Stimulated activated CD8-positive, alpha-beta memory T cell treated with anti-CD3 and anti-CD28 coated beads, Interleukin-7, amount 100 ng/mL, for 1 hour (primary cell): Measurements from ENCODE around the gene LRRC8C.

ENCODE experiments used
- DNase-seq, 2 donors: peaks; one replicate each; pipeline ENCODE4 v3.0.0-alpha.2; 2020; ENCODE audit warnings: low read depth in 2 of 2

The LRRC8C gene

DNA sequence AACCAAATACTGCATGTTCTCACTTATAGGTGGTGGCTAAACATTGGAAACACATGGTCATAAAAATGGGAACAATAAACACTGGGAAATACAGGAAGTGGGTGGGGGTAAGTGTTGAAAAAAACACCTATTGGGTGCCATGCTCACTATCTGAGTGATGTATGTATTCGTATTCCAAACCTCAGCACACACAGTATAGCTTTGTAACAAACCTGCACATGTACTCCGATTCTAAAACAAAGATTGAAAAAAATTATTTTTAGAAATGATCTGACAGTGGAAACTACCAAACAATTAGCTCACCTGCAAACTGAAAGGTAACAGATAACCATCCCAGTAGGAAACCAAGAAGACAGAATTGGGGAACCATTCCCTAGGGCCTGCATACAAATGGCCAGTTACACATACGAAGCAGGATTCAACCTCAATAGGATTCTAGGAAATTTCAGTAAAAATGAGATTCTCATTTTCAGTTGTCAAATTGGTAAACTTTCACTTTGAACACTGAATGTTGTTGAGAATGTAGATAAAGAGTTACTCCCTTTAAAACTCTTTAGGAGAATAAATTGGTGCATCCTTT is 99.8 kb downstream of the LRRC8C start:
- DNase-seq: no peak

DNA sequence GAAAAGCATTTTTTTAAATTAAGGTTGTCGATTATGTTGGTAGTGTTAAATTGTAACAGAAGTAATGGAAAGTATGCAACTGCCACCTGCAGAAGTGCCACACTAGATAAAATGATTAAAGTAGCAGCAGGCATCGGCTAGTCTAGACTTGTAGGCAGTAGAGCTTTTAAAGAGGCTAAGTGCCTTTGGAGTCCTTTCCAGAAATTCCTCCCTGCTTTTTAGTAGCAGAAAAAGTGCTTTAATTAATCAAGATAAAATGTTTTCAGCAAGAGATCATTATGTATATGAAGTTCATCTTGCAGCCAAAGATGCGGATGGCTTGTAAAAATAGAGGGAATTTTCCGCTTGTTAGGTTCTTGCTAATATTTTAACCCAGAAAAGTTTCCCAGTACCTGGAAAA is 100.8 kb downstream of the LRRC8C start:
- no peak for DNase-seq

GRCh38 chr1:89734442-89734841 is 101.5 kb downstream of the LRRC8C start:
- DNase-seq: no peak

DNA sequence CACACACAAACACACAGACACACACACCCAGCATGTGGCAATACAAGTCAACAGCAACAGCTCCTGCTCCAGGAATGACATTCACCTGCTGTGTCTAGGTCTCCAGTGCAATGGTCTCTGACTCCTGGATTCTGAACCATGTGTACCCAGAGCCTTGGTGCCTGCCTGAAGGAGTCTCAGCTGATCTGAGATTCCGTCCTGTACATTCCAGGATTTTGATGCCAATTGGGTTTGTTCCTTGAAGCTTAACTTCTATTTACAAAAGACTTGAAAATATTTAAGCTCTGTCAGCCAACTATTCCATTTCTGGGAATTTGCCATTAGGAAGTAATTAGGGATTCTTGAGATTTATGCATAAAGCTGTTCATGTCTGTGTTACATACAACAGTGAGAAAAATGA is 102.6 kb downstream of the LRRC8C start:
- DNase-seq: no peak

GRCh38 chr1:89736937-89737733 is 104.2 kb downstream of the LRRC8C start:
- no peak for DNase-seq

DNA sequence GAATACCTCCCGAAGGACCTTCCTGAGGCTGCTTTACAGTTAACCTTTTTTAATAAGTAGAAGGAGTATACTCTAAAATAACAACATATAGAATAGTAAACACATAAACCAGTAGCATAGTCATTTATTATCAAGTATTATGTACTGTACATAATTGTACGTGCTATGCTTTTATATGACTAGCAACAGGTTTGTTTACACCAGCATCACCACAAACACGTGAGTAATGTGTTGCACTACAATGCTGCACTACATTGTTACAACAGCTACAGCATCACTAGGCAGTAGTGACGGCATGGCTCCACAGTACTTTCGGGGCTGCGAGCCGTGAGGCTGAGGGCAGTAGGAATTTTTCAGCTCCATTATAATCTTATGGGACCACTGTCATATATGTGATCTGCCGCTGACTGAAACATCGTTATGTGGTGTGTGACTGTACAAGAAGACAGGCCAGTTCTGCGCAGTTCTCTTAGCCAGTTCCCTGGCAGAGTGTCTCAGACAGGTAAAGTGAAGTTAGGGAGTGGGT is 105.1 kb downstream of the LRRC8C start:
- no peak for DNase-seq

GRCh38 chr1:89739013-89739843 is 106.3 kb downstream of the LRRC8C start:
- no peak for DNase-seq

DNA sequence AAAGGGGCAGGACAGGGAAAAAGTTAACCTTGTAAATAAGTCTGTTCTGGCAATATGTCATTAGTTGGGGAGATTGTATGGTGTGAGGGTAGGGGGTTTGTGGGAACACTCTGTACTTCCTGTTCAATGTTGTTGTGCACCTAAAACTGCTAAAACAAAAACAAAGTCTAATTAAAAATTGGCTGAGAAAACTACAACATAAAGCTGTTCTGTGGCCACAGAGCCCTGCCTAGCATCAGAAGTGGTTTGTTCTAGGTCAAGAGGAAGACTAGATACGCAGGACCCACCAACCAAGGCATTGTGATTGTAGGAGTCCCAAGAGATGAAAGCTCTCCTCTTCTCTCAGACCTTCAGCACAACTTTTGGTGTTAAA is 106.9 kb downstream of the LRRC8C start:
- no peak for DNase-seq

DNA sequence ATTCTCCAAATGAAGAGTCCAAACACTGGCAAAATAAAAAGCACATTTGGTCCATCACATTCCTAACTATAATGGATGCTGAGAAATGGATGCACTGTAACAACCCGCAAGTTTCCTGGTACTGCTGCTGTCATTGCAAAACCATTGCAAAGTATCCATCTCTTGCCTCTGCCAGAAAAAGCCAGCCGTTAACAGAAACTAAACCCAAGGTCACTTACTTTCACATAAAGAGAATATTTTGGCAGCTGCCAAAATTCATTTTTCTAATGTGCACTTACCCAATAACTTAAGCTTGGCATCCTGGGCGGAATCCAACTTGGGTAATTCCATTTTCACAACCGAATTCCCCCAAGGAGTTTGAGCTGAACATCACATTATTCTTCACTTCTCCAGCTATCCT is 110.9 kb downstream of the LRRC8C start:
- DNase-seq: no peak

DNA sequence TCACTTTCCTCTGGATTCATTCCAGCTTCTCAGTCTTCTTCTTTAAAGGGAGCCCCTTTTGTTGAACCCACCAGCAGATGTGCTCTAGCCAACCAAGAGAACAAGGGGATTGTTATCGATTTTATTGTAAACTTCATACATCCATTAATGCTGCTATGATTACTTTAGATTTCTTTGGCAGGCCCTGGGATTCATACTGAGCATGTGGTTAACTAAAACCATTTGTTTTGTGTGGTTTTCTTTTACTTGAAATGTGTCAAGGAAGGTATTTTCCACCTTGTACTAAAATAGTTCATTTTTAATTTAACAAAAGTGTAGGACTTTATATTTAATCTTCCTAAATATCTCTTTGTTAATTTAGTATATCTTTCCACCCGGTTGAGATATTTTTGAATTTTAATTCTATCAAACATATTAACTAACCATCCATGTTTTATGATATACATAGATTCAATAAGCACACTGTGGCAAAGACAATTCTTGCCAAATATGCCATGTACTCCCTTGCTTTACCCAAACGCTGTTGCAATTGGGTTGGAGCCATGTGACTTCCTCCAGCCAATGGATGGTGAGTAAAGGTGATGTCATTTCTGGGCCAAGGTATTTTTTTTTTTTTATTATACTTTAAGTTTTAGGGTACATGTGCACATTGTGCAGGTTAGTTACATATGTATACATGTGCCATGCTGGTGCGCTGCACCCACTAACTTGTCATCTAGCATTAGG is 113.7 kb downstream of the LRRC8C start:
- DNase-seq: no peak

GRCh38 chr1:89753761-89754160 is 120.8 kb downstream of the LRRC8C start:
- DNase-seq: no peak

- DNase-seq: no peak
Observed at GRCh38 chr1:89754518-89754917, 121.6 kb downstream of the LRRC8C start.

DNA sequence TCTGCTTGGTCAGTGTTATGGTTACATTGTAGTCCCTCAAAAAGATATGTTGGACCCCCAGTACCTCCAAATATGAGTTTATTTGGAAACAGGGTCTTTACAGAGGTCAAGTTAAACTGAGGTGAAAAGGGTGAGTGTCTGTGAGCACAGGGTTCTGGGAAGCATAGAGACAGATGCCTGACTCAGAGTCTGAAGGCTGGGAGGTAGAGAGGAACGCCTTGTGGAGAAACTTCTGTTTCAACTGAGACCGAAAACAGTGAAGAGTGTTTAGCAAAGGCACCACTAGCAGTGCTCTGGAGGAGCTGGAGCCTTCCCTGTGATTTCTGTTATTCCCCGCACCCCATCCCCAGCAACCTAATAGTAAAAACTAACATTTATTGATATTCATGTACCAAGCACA is 122.7 kb downstream of the LRRC8C start:
- no peak for DNase-seq

DNA sequence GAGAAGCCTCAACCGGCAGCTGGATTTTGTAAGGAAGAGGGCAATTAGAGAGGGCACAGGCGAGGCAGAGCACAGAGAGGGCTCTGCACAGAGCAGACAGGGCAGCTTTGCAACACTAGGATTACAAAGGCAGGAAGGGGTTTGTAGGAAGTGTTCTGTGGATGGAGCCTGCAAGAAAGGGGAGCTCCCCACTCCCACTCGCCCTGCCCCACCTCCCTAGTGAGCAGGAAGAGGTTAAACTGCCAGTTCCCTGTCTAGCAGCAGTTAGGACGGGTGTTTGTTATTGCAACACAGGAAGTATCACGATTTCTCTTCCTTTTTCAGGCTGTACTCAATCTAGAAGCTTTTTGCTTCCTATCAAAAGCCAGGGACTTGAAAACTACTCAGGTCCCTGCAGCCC is 124.6 kb downstream of the LRRC8C start:
- no peak for DNase-seq

DNA sequence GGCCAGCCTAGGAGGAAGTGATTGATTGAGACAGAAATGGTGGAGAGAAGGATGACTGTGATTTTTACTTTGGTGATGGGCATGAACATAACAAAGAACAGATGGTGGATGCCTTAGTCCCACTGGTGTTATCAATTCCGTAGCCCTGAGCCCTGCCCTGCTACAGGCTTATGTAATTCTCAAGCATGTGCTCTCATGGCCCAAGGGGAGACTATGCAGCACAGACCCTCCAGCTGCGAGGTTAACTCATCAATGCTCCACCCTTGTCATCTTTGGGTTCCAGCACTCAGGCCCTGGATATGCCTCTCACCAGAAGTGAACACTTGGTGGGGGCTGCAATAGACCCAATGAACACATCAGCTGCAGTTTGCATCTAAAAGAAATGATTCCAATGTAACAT is 125.2 kb downstream of the LRRC8C start:
- DNase-seq: no peak

GRCh38 chr1:89759036-89759435 is 126.1 kb downstream of the LRRC8C start:
- no peak for DNase-seq

DNA sequence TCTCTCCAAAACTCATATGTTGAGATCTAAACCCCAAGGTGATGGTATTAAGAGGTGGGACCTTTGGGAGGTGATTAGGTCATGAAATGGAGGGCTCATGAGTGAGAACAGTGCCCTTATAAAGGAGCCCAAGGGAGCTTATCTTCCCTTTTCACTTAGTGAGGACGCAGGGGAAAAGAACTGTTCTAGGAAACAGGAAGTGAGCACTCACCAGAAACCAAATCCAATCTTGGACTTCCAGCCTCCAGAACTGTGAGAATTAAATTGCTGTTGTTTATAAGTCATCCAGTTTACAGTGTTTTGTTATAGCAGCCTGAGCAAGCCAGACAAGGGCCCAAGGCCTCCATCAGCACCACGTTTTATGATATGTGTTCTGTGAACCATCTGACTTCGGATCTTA is 127.6 kb downstream of the LRRC8C start:
- no peak for DNase-seq

GRCh38 chr1:89761338-89761737 is 128.4 kb downstream of the LRRC8C start:
- DNase-seq: no peak

DNA sequence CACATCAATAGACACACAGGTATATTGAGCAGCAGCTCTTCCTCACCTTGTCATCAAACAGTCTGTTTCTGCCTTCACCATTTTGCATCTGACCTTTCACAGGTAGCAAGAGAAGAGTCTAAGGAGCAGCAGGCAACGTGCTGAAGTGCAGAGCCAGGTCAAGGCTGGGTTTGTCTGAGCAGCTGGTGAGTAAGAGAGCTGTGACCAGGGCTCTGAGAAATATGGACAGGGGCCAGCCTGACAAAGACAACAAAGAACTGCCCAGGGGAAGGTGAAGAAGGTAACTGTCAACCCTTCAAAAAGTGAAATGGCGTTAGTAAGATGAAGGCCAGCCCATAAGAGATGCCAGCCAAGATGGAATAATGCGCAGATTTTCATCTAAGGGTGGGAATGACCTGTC is 129.0 kb downstream of the LRRC8C start:
- DNase-seq: no peak

DNA sequence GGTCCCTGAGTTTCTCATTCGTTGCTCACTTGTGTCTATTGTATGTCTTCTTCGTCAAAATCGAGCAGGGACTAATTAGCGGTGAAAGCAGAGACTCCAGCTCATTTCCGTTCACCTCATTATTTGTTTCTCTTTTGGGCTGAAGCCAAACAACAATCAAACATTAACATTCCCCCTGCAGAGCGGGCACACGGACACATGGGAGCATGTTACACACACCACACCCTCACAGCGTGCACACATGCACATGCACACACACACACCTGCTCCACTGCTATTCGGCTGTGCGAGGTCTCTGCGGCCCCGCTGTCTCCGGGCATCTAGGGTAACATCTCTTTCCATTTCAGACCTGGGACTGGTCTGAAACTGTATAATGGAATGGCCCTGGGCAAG is 129.5 kb downstream of the LRRC8C start:
- DNase-seq: no peak

GRCh38 chr1:89762779-89763648 is 130.1 kb downstream of the LRRC8C start:
- peak; percentile 68 to 79 for DNase-seq
